Measurements from ENCODE around the gene NRP2. TPM values are rescaled to one million over a fixed set of nuclear protein-coding genes. Genes with fewer than 3 reads are reported as not detected.
A peak's percentile ranks its signal among the peaks of the same experiment; 100 is the strongest.

Gene NRP2
- total RNA-seq, 2 experiments from 2014 or later, result 1.4 to 2.3 TPM

GRCh38 chr2:205673312-205673711, 9.0 kb upstream of the NRP2 start:
- H3K27ac Mint-ChIP-seq, result no peak overlapping the region
- no peaks in the 10 kb centered on the region for H3K4me1 Mint-ChIP-seq
- no peak overlapping the region for H3K4me3 Mint-ChIP-seq

GRCh38 chr2:205675861-205676516, 6.3 kb upstream of the NRP2 start:
- peaks cover 31% of the 10 kb centered on the region for H3K27me3 Mint-ChIP-seq
- H3K9me3 Mint-ChIP-seq, result no peaks in the 10 kb centered on the region
- no peak overlapping the region for H3K4me3 Mint-ChIP-seq
- H3K4me1 Mint-ChIP-seq, result peaks cover 4% of the 10 kb centered on the region
- CTCF ChIA-PET, result interaction anchor here (0.9 to 2.9 kb wide), 14 partner anchors 10 to 1568 kb away, joined by 3 to 23 read pairs (median 4); no protein-coding TSS in a partner anchor
- no peak overlapping the region for H3K27ac Mint-ChIP-seq
- no peak for DNase-seq
- no peaks in the 10 kb centered on the region for H3K36me3 Mint-ChIP-seq (ENCODE audit: low read depth)
- POLR2A ChIA-PET, result no interaction called here

More at GRCh38 chr2:205673312-205673711, 9.0 kb upstream of the NRP2 start:
- ChIA-PET CTCF (no interaction called here), POLR2A (no interaction called here)
- Mint-ChIP-seq H3K27me3 (peaks cover 22% of the 10 kb centered on the region), H3K36me3 (ENCODE audit: low read depth) (no peaks in the 10 kb centered on the region), H3K9me3 (peaks cover 7% of the 10 kb centered on the region)
- no peak for DNase-seq

GRCh38 chr2:205678541-205679142, 3.7 kb upstream of the NRP2 start:
- Mint-ChIP-seq H3K36me3 (ENCODE audit: low read depth) (no peaks in the 10 kb centered on the region), H3K9me3 (no peaks in the 10 kb centered on the region), H3K27ac (no peak overlapping the region), H3K4me3 (no peak overlapping the region), H3K4me1 (peaks cover 20% of the 10 kb centered on the region), H3K27me3 (peaks cover 45% of the 10 kb centered on the region)
- POLR2A ChIA-PET, result no interaction called here
- CTCF ChIA-PET, result interaction anchor here (1.0 to 1.6 kb wide), 6 partner anchors 28 to 1573 kb away, joined by 3 to 6 read pairs (median 3); no protein-coding TSS in a partner anchor
- no peak for DNase-seq

GRCh38 chr2:205679410-205680009, 2.8 kb upstream of the NRP2 start:
- peaks cover 23% of the 10 kb centered on the region for H3K4me1 Mint-ChIP-seq
- H3K36me3 Mint-ChIP-seq (ENCODE audit: low read depth), result no peaks in the 10 kb centered on the region
- no peak overlapping the region for H3K4me3 Mint-ChIP-seq
- no peaks in the 10 kb centered on the region for H3K9me3 Mint-ChIP-seq
- peaks cover 49% of the 10 kb centered on the region for H3K27me3 Mint-ChIP-seq
- H3K27ac Mint-ChIP-seq, result no peak overlapping the region
- no peak for DNase-seq
- CTCF ChIA-PET, result interaction anchor here (0.7 to 1.5 kb wide), 9 partner anchors 27 to 1623 kb away, joined by 3 to 6 read pairs (median 3); no protein-coding TSS in a partner anchor
- POLR2A ChIA-PET, result no interaction called here

- DNase-seq, result peak; percentile 47
- Mint-ChIP-seq H3K9me3 (no peaks in the 10 kb centered on the region), H3K27ac (no peak overlapping the region), H3K27me3 (peaks cover 55% of the 10 kb centered on the region), H3K36me3 (ENCODE audit: low read depth) (no peaks in the 10 kb centered on the region), H3K4me3 (no peak overlapping the region), H3K4me1 (peaks cover 28% of the 10 kb centered on the region)
- ChIA-PET CTCF (interaction anchor here (0.8 to 1.2 kb wide), 2 partner anchors 806 to 1624 kb away, joined by 3 to 5 read pairs; no protein-coding TSS in a partner anchor), POLR2A (no interaction called here)
Measured at GRCh38 chr2:205680067-205680466, 2.2 kb upstream of the NRP2 start.

GRCh38 chr2:205680903-205681302, 1.4 kb upstream of the NRP2 start:
- ChIA-PET CTCF (interaction anchor here (1.0 to 2.3 kb wide), 2 partner anchors 809 to 1357 kb away, joined by 3 to 8 read pairs; no protein-coding TSS in a partner anchor), POLR2A (no interaction called here)
- H3K4me1 Mint-ChIP-seq, result peaks cover 32% of the 10 kb centered on the region
- H3K4me3 Mint-ChIP-seq, result no peak overlapping the region
- DNase-seq, result no peak
- no peak overlapping the region for H3K27ac Mint-ChIP-seq
- H3K27me3 Mint-ChIP-seq, result peaks cover 61% of the 10 kb centered on the region
- no peaks in the 10 kb centered on the region for H3K9me3 Mint-ChIP-seq
- H3K36me3 Mint-ChIP-seq (ENCODE audit: low read depth), result no peaks in the 10 kb centered on the region

- Mint-ChIP-seq H3K27ac (no peak overlapping the region), H3K36me3 (ENCODE audit: low read depth) (no peaks in the 10 kb centered on the region), H3K4me1 (peaks cover 36% of the 10 kb centered on the region), H3K27me3 (peaks cover 68% of the 10 kb centered on the region), H3K9me3 (no peaks in the 10 kb centered on the region), H3K4me3 (peak overlapping the region; percentile 44)
- ChIA-PET CTCF (interaction anchor here (1.0 to 2.3 kb wide), 2 partner anchors 810 to 1358 kb away, joined by 3 to 8 read pairs; no protein-coding TSS in a partner anchor), POLR2A (interaction anchor here (0.8 kb wide), 1 partner anchor 25 kb away, joined by 3 read pairs; no protein-coding TSS in a partner anchor)
- DNase-seq, result no peak
Measured at GRCh38 chr2:205681401-205682238, 681 bp upstream of the NRP2 start.

GRCh38 chr2:205682971-205683501, 735 bp downstream of the NRP2 start:
- H3K27ac Mint-ChIP-seq, result no peak overlapping the region
- peak overlapping the region; percentile 38 for H3K4me3 Mint-ChIP-seq
- H3K27me3 Mint-ChIP-seq, result peaks cover 78% of the 10 kb centered on the region
- DNase-seq, result no peak
- POLR2A ChIA-PET, result no interaction called here
- CTCF ChIA-PET, result no interaction called here
- H3K9me3 Mint-ChIP-seq, result no peaks in the 10 kb centered on the region
- H3K36me3 Mint-ChIP-seq (ENCODE audit: low read depth), result no peaks in the 10 kb centered on the region
- H3K4me1 Mint-ChIP-seq, result peaks cover 41% of the 10 kb centered on the region

- H3K27me3 Mint-ChIP-seq, result peaks cover 80% of the 10 kb centered on the region
- POLR2A ChIA-PET, result no interaction called here
Measured at GRCh38 chr2:205683502-205684367, 1.4 kb downstream of the NRP2 start.

GRCh38 chr2:205684871-205685313, 2.6 kb downstream of the NRP2 start:
- Mint-ChIP-seq H3K9me3 (no peaks in the 10 kb centered on the region), H3K27ac (no peak overlapping the region), H3K36me3 (ENCODE audit: low read depth) (no peaks in the 10 kb centered on the region), H3K4me1 (peaks cover 41% of the 10 kb centered on the region), H3K4me3 (peak overlapping the region; percentile 44), H3K27me3 (peaks cover 80% of the 10 kb centered on the region)
- no peak for DNase-seq
- POLR2A ChIA-PET, result no interaction called here
- CTCF ChIA-PET, result no interaction called here

More at GRCh38 chr2:205683502-205684367, 1.4 kb downstream of the NRP2 start:
- Mint-ChIP-seq H3K36me3 (ENCODE audit: low read depth) (no peaks in the 10 kb centered on the region), H3K4me3 (no peak overlapping the region), H3K4me1 (peaks cover 41% of the 10 kb centered on the region), H3K9me3 (no peaks in the 10 kb centered on the region), H3K27ac (no peak overlapping the region)
- DNase-seq, result no peak
- CTCF ChIA-PET, result no interaction called here

GRCh38 chr2:205685314-205686055, 3.2 kb downstream of the NRP2 start:
- no peak for DNase-seq
- ChIA-PET CTCF (no interaction called here), POLR2A (no interaction called here)
- Mint-ChIP-seq H3K27ac (no peak overlapping the region), H3K36me3 (ENCODE audit: low read depth) (no peaks in the 10 kb centered on the region), H3K9me3 (no peaks in the 10 kb centered on the region), H3K4me1 (peaks cover 38% of the 10 kb centered on the region), H3K27me3 (peaks cover 76% of the 10 kb centered on the region), H3K4me3 (peak overlapping the region; percentile 61)

All from activated CD4-positive, alpha-beta memory T cell treated with anti-CD3 and anti-CD28 coated beads, Interleukin-2, amount 10 ng/mL, durations not matched to agents 7 days and 5 days (primary cell).